Measurements from ENCODE around the gene QSOX2. TPM values are rescaled to one million over a fixed set of nuclear protein-coding genes. Genes with fewer than 3 reads are reported as not detected.
A peak's percentile ranks its signal among the peaks of the same experiment; 100 is the strongest.

The QSOX2 gene
- total RNA-seq, 1 donor from 2014 or later: 16.8 TPM

- peaks cover 81% of the 10 kb centered on the region for H3K27me3 Mint-ChIP-seq (ENCODE audit: low read depth)
- no peak overlapping the region for H3K4me3 Mint-ChIP-seq
- H3K27ac Mint-ChIP-seq: no peak overlapping the region
- TF ChIP-seq, protein P1, sequence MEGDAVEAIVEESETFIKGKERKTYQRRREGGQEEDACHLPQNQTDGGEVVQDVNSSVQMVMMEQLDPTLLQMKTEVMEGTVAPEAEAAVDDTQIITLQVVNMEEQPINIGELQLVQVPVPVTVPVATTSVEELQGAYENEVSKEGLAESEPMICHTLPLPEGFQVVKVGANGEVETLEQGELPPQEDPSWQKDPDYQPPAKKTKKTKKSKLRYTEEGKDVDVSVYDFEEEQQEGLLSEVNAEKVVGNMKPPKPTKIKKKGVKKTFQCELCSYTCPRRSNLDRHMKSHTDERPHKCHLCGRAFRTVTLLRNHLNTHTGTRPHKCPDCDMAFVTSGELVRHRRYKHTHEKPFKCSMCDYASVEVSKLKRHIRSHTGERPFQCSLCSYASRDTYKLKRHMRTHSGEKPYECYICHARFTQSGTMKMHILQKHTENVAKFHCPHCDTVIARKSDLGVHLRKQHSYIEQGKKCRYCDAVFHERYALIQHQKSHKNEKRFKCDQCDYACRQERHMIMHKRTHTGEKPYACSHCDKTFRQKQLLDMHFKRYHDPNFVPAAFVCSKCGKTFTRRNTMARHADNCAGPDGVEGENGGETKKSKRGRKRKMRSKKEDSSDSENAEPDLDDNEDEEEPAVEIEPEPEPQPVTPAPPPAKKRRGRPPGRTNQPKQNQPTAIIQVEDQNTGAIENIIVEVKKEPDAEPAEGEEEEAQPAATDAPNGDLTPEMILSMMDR (IDR thresholded peaks at IDR 0.05; ENCODE audit: unreplicated experiment): no peak
- DNase-seq (ENCODE audit: low spot score in 2 of 2, unreplicated experiment in 2 of 2): peak; percentile 49 to 78
- no peaks in the 10 kb centered on the region for H3K9me3 Mint-ChIP-seq
- H3K36me3 Mint-ChIP-seq: peaks cover 4% of the 10 kb centered on the region
- peaks cover under 1% of the 10 kb centered on the region for H3K4me1 Mint-ChIP-seq
Measured at GRCh38 chr9:136201609-136202453, 43.8 kb downstream of the QSOX2 start.

GRCh38 chr9:136201174-136201573 lies 44.4 kb downstream of the QSOX2 start:
- peaks cover 2% of the 10 kb centered on the region for H3K36me3 Mint-ChIP-seq
- no peak overlapping the region for H3K4me3 Mint-ChIP-seq
- H3K27me3 Mint-ChIP-seq (ENCODE audit: low read depth): peaks cover 84% of the 10 kb centered on the region
- H3K27ac Mint-ChIP-seq: no peak overlapping the region
- H3K4me1 Mint-ChIP-seq: peaks cover 4% of the 10 kb centered on the region
- H3K9me3 Mint-ChIP-seq: no peaks in the 10 kb centered on the region
- TF ChIP-seq, protein P1 (IDR thresholded peaks at IDR 0.05; ENCODE audit: unreplicated experiment): no peak
- no peak for DNase-seq (ENCODE audit: low spot score in 2 of 2, unreplicated experiment in 2 of 2)

DNA sequence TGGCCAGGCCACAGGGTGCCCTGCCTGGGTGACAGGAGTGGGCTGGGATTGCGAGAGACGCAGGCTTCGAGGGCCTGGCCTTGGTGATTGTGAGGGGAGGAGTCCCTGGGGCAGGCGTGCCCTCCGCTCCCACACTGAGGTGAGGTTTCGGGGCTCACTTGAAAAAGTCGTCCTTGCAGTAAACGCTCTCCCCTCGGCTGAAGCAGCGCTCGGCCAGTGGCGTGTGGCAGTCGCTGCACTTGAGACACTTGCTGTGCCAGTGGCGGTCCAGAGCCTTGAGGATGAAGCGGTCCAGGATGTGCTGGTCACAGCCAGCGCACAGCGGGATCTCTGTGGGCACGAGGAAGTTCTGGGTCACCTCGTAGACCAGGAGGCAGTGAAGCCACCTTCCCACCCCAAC lies 45.2 kb downstream of the QSOX2 start:
- Mint-ChIP-seq H3K9me3 (no peaks in the 10 kb centered on the region), H3K4me1 (peaks cover 4% of the 10 kb centered on the region), H3K4me3 (no peak overlapping the region), H3K27me3 (ENCODE audit: low read depth) (peaks cover 85% of the 10 kb centered on the region), H3K27ac (no peak overlapping the region), H3K36me3 (no peaks in the 10 kb centered on the region)
- DNase-seq (ENCODE audit: low spot score in 2 of 2, unreplicated experiment in 2 of 2): no peak
- TF ChIP-seq, protein P1 (IDR thresholded peaks at IDR 0.05; ENCODE audit: unreplicated experiment): no peak

GRCh38 chr9:136199391-136200288 lies 46.0 kb downstream of the QSOX2 start:
- H3K27me3 Mint-ChIP-seq (ENCODE audit: low read depth): peaks cover 86% of the 10 kb centered on the region
- peaks cover 4% of the 10 kb centered on the region for H3K4me1 Mint-ChIP-seq

DNA sequence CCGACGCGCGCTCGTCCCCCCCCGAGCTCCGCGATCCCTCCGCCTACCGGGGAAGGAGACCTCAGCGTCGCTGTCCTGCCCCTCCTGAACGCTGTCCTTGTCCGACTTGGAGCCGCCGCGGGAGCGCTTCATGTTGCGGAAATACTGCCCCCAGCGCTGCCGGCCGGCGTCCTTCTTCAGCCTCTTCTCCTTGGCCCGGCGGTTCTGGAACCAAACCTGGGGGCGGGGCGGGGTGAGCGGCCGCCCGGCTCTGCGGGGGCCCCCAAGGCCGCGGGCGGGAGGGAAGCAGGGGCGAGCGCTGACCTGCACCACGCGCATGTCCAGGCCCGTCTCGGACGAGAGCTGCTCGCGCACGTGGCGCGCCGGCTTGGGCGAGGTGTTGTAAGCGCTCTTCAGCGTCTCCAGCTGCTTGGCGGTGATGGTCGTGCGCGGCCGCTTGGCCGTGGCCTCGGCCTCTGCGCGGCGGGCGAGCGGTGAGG lies 47.0 kb downstream of the QSOX2 start:
- peaks cover 84% of the 10 kb centered on the region for H3K27me3 Mint-ChIP-seq (ENCODE audit: low read depth)
- no peak overlapping the region for H3K4me3 Mint-ChIP-seq
- no peak for DNase-seq (ENCODE audit: low spot score in 2 of 2, unreplicated experiment in 2 of 2)

More at GRCh38 chr9:136199391-136200288, 46.0 kb downstream of the QSOX2 start:
- DNase-seq (ENCODE audit: low spot score in 2 of 2, unreplicated experiment in 2 of 2): no peak
- TF ChIP-seq, protein P1 (IDR thresholded peaks at IDR 0.05; ENCODE audit: unreplicated experiment): no peak
- Mint-ChIP-seq H3K9me3 (no peaks in the 10 kb centered on the region), H3K36me3 (no peaks in the 10 kb centered on the region), H3K27ac (no peak overlapping the region), H3K4me3 (no peak overlapping the region)

More for the DNA sequence above, 47.0 kb downstream of the QSOX2 start:
- Mint-ChIP-seq H3K9me3 (no peaks in the 10 kb centered on the region), H3K27ac (no peak overlapping the region), H3K36me3 (no peaks in the 10 kb centered on the region), H3K4me1 (peaks cover 4% of the 10 kb centered on the region)
- TF ChIP-seq, protein P1 (IDR thresholded peaks at IDR 0.05; ENCODE audit: unreplicated experiment): no peak

Data from mesothelial cell of epicardium (in vitro differentiated cells).